H1 (cell line): ENCODE data around the gene PODN. TPM values are rescaled to one million over a fixed set of nuclear protein-coding genes. Genes with fewer than 3 reads are reported as not detected.
A peak's percentile ranks its signal among the peaks of the same experiment; 100 is the strongest.

Experiments
- CTCF ChIA-PET: fragments of 300-600 bp; sonication (Branson Sonifier 250); formaldehyde crosslinking; loops from one replicate; lab custom pipeline; 2021; ENCODE audit not compliant: partially characterized antibody; lab: Charles Lee
- POLR2A ChIA-PET: fragments of 300-600 bp; sonication (Branson Sonifier 250); formaldehyde crosslinking; loops from one replicate; lab custom pipeline; 2021; ENCODE audit warnings: inconsistent platforms; ENCODE audit not compliant: partially characterized antibody; lab: Charles Lee
- DNase-seq, 2 experiments: peaks; one replicate each; pipeline versions ENCODE4 v3.0.0 to v3.0.0-alpha.2; 2010 to 2022; ENCODE audit warnings: low spot score in 2 of 2, low read depth in 1 of 2, mixed read lengths in 1 of 2
- FAIRE-seq: peaks from 2 replicates; lab custom pipeline; 2011; peaks lifted over from hg19 to GRCh38; lab: Jason Lieb, UNC
- H2AFZ ChIP-seq: 2 replicates; pipeline ENCODE4 v1.8.1; 2012; ENCODE audit warnings: low read length, inconsistent platforms
- H2AK5ac ChIP-seq: 2 replicates; pipeline ENCODE4 v1.6.1; 2013; ENCODE audit warnings: low read depth, low read length
- H2BK120ac ChIP-seq: replicated peaks from 2 replicates; pipeline ENCODE3; 2013; ENCODE audit warnings: low read depth, low read length, inconsistent platforms
- H2BK12ac ChIP-seq: 2 replicates; pipeline ENCODE4 v1.6.1; 2013; ENCODE audit warnings: low read depth, low read length
- H2BK15ac ChIP-seq: 2 replicates; pipeline ENCODE4 v1.6.1; 2013; ENCODE audit warnings: low read length
- H2BK20ac ChIP-seq: 2 replicates; pipeline ENCODE4 v1.6.1; 2013; ENCODE audit warnings: low read length
- H2BK5ac ChIP-seq: 2 replicates; pipeline ENCODE4 v1.6.1; 2013; ENCODE audit warnings: low read depth, low read length
- H3K14ac ChIP-seq: 2 replicates; pipeline ENCODE4 v1.6.1; 2013; ENCODE audit warnings: inconsistent platforms; ENCODE audit not compliant: insufficient read length
- H3K18ac ChIP-seq: 2 replicates; pipeline ENCODE4 v1.6.1; 2013; ENCODE audit warnings: low read length; ENCODE audit errors: extremely low read depth
- H3K23ac ChIP-seq: 2 replicates; pipeline ENCODE4 v1.6.1; 2013; ENCODE audit warnings: inconsistent platforms; ENCODE audit not compliant: insufficient read length
- H3K23me2 ChIP-seq: 2 replicates; pipeline ENCODE4 v1.6.1; 2013; ENCODE audit warnings: low read depth, low read length
- H3K27ac ChIP-seq: 2 replicates; pipeline ENCODE4 v1.6.1; 2011; ENCODE audit warnings: low read depth, low read length, inconsistent platforms
- H3K27me3 ChIP-seq, 4 experiments: replicated peaks in 1 of 4; 1 replicate in 1 of 4; 2 replicates in 3 of 4; pipeline versions ENCODE4 v1.6.1 to v1.8.1; 2011 to 2013; ENCODE audit warnings: low read length in 3 of 4, mild to moderate bottlenecking in 3 of 4, inconsistent platforms in 2 of 4, mixed read lengths in 2 of 4, moderate library complexity in 1 of 4; ENCODE audit not compliant: control insufficient read depth in 3 of 4, insufficient read depth in 3 of 4; ENCODE audit errors: extremely low read depth in 1 of 4
- H3K36me3 ChIP-seq, 4 experiments: 2 replicates each; pipeline versions ENCODE4 v1.6.1 to v1.8.1; 2011 to 2013; ENCODE audit warnings: mild to moderate bottlenecking in 4 of 4, low read length in 3 of 4, moderate library complexity in 2 of 4, control low read depth in 1 of 4, inconsistent platforms in 1 of 4; ENCODE audit not compliant: insufficient read depth in 4 of 4, control insufficient read depth in 2 of 4
- H3K4ac ChIP-seq: replicated peaks from 2 replicates; pipeline ENCODE3; 2013; ENCODE audit warnings: low read length, low read depth, mixed read lengths, inconsistent platforms; ENCODE audit not compliant: insufficient read length
- H3K4me1 ChIP-seq, 4 experiments: replicated peaks in 1 of 4; 1 replicate in 1 of 4; 2 replicates in 3 of 4; pipeline versions ENCODE4 v1.6.1 to v1.8.1; 2011 to 2013; ENCODE audit warnings: low read length in 3 of 4, inconsistent platforms in 2 of 4, mixed read lengths in 1 of 4; ENCODE audit not compliant: insufficient read depth in 4 of 4, control insufficient read depth in 3 of 4
- H3K4me2 ChIP-seq, 2 experiments: 2 replicates each; pipeline versions ENCODE4 v1.6.1 to v1.8.1; 2011 to 2013; ENCODE audit warnings: low read depth in 2 of 2, low read length in 2 of 2, control low read depth in 1 of 2, inconsistent platforms in 1 of 2, mild to moderate bottlenecking in 1 of 2; ENCODE audit not compliant: insufficient read depth in 1 of 2
- H3K4me3 ChIP-seq, 4 experiments: fragments of 200-600, 300-600 bp in 1 of 4; sonication (generic), shearing (Covaris generic), sonication (Bioruptor Twin) in 1 of 4; 2 replicates each; pipeline versions ENCODE4 v1.5.1 to v1.8.1; 2011 to 2016; ENCODE audit warnings: low read length in 4 of 4, low read depth in 3 of 4, control low read depth in 2 of 4, inconsistent platforms in 2 of 4, mild to moderate bottlenecking in 2 of 4, mixed read lengths in 1 of 4, moderate library complexity in 1 of 4; ENCODE audit not compliant: insufficient read depth in 2 of 4; ENCODE audit errors: extremely low read depth in 1 of 4
- H3K56ac ChIP-seq: replicated peaks from 2 replicates; pipeline ENCODE3; 2013; ENCODE audit warnings: low read depth, mild to moderate bottlenecking, mixed read lengths, low read length, inconsistent platforms; ENCODE audit not compliant: insufficient read length
- H3K79me1 ChIP-seq: 2 replicates; pipeline ENCODE4 v1.6.1; 2013; ENCODE audit warnings: low read depth, low read length, control low read depth
- H3K79me2 ChIP-seq, 2 experiments: 2 replicates each; pipeline versions ENCODE4 v1.6.1 to v1.8.1; 2012 to 2013; ENCODE audit warnings: low read length in 2 of 2, mild to moderate bottlenecking in 2 of 2, inconsistent platforms in 1 of 2; ENCODE audit not compliant: insufficient read depth in 2 of 2, control insufficient read depth in 1 of 2
- H3K9ac ChIP-seq, 4 experiments: replicated peaks in 1 of 4; 1 replicate in 1 of 4; 2 replicates in 3 of 4; pipeline versions ENCODE4 v1.6.1 to v1.8.1; 2011 to 2013; ENCODE audit warnings: low read depth in 3 of 4, low read length in 3 of 4, control low read depth in 2 of 4, mild to moderate bottlenecking in 2 of 4, moderate library complexity in 2 of 4, inconsistent platforms in 1 of 4; ENCODE audit errors: extremely low read depth in 1 of 4
- H3K9me3 ChIP-seq, 2 experiments: 2 replicates each; pipeline versions ENCODE4 v1.6.1 to v1.8.1; 2012 to 2013; ENCODE audit warnings: mild to moderate bottlenecking in 2 of 2, moderate library complexity in 2 of 2, control low read depth in 1 of 2, inconsistent platforms in 1 of 2, low read depth in 1 of 2, low read length in 1 of 2, mixed read lengths in 1 of 2; ENCODE audit not compliant: insufficient read depth in 2 of 2
- H4K20me1 ChIP-seq, 2 experiments: replicated peaks in 1 of 2; 2 replicates each; pipeline versions ENCODE3 to v1.8.1; 2011 to 2013; ENCODE audit warnings: inconsistent platforms in 2 of 2, low read length in 2 of 2, mild to moderate bottlenecking in 1 of 2; ENCODE audit not compliant: insufficient read depth in 2 of 2, control insufficient read depth in 1 of 2
- H4K5ac ChIP-seq: 2 replicates; pipeline ENCODE4 v1.6.1; 2013; ENCODE audit warnings: low read length, low read depth, mixed read lengths, inconsistent platforms; ENCODE audit not compliant: insufficient read length
- H4K8ac ChIP-seq: 2 replicates; pipeline ENCODE4 v1.8.0; 2013; ENCODE audit warnings: mild to moderate bottlenecking, moderate library complexity, low read length, inconsistent platforms; ENCODE audit not compliant: insufficient read depth; ENCODE audit errors: extremely low read depth
- H4K91ac ChIP-seq: replicated peaks from 2 replicates; pipeline ENCODE3; 2013; ENCODE audit warnings: low read length, mixed read lengths, inconsistent platforms; ENCODE audit not compliant: insufficient read length
- ASH2L ChIP-seq: fragments of 200-600, 300-600 bp; sonication (generic); IDR thresholded peaks from one replicate; pipeline ENCODE4 v1.7.1; 2017; ENCODE audit warnings: low read length
- EZH2 ChIP-seq: fragments of 200-600 bp; sonication (generic); IDR thresholded peaks from 2 replicates; pipeline ENCODE4 v1.7.1; 2012; ENCODE audit warnings: low read depth, mild to moderate bottlenecking, moderate library complexity, low read length, inconsistent platforms; ENCODE audit not compliant: severe bottlenecking
- MAFK ChIP-seq: IDR thresholded peaks from 2 replicates; pipeline ENCODE4 v1.6.1; 2012; ENCODE audit warnings: low read depth, mild to moderate bottlenecking, improper control_type of control experiment, low read length
- RAD21 ChIP-seq, 2 experiments: IDR thresholded peaks in 1 of 2; conservative IDR thresholded peaks in 1 of 2; 2 replicates each; pipeline ENCODE4 v1.6.1; 2011; ENCODE audit warnings: low read depth in 2 of 2, low read length in 2 of 2, improper control_type of control experiment in 1 of 2, inconsistent platforms in 1 of 2, mild to moderate bottlenecking in 1 of 2, moderate library complexity in 1 of 2
- TAF7 ChIP-seq: optimal IDR thresholded peaks from 2 replicates; pipeline ENCODE3; 2011; ENCODE audit warnings: low read depth, mild to moderate bottlenecking, inconsistent platforms, low read length, moderate library complexity, borderline replicate concordance
- WGBS, 2 experiments: shearing (Covaris generic) in 1 of 2; methylation state at CpG; one replicate each; pipeline versions ENCODE4 v1.1.6 to v1.1.7; 2013 to 2015; ENCODE audit warnings: low lambda C conversion rate in 2 of 2, mixed read lengths in 2 of 2, inconsistent platforms in 1 of 2, low coverage in 1 of 2, missing lambda C conversion rate in 1 of 2; ENCODE audit not compliant: insufficient replicate concordance in 2 of 2, insufficient coverage in 1 of 2, insufficient read length in 1 of 2; ENCODE audit errors: extremely low coverage in 1 of 2, missing lambda C conversion rate in 1 of 2; 5-methylcytosine and 5-hydroxymethylcytosine counted together
- polyA plus RNA-seq, 7 experiments: library from polyadenylated mRNA; depleted of rRNA in 3 of 7; stranded (reverse) in 5 of 7; unstranded in 2 of 7; fragments of >200 nt in 5 of 7; fragments of 200-250 nt in 2 of 7; gene quantifications; 1 replicate in 5 of 7; 2 replicates in 1 of 7; 4 replicates in 1 of 7; pipeline versions ENCODE4 v1.2.1 to v1.2.3, GENCODE V29; 2011 to 2013; ENCODE audit warnings: missing spikeins in 2 of 7, mixed read lengths in 2 of 7
- total RNA-seq: library from RNA; stranded (reverse); fragmentation: NEBNext Ultra II Directional; extraction: Animal tissue kit (Norgen Biotek cat#: 25700); gene quantifications from 2 replicates; pipeline ENCODE4 v1.2.1, GENCODE V29; 2021
- TF ChIP-seq, protein P1 (sequence below), 3 experiments: IDR thresholded peaks; 1 replicate in 2 of 3; 2 replicates in 1 of 3; pipeline versions ENCODE4 v1.5.1 to v1.6.1; 2011; ENCODE audit warnings: low read length in 3 of 3, mild to moderate bottlenecking in 3 of 3, inconsistent platforms in 2 of 3, low read depth in 1 of 3, moderate library complexity in 1 of 3; ENCODE audit not compliant: insufficient read depth in 1 of 3; ENCODE audit errors: control extremely low read depth in 1 of 3

The PODN gene
- total and polyA plus RNA-seq, 2 of the 8 experiments (the other 6 are each of a cell fraction or from before 2014, with no cell fraction given), result 0.11 to 0.17 TPM

DNA sequence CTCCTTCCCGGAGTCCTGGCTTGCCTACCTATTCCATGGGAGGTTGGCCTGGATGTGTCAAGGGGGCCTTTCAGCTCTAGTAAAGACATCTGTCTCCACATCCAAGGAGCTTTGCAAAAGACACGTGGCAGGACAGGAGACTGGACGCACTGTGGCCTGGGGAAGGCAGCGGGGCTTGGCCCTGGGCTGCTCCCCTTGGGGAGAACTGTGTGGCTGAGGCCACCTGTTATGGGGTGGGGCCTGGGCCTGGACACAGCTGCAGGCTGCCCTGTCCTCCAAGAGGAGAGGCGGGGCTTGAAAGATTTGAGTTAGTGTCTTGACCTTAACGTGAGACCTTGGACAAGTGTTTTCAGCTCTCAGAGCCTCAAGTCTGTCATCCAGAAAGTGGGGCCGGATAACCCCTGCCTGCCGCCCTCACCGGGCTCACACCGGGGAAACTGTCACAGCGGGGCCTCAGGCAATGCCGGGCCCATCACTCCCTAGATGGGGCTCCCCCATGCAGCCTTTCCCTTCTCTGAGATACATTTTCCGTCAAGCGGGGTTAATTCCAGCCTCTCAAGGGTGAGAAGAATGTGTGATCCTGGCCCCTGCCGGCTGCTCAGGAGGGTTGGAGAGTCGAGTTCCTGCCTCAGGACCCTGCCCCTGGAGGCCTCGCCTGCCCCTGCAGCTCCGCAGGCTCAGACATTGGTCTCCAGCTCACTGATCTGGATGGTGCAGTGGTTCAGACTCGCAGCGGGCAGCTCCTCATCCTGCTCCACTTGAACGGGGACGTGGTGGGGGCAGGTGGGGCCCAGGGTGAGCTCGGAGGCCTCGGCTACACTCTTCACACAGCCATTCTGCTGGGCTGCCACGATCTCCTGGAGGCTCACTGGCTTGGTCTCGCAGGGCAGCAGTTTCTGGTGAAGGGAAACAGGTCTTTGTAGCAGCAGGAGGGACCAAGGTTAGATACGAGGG, 25.6 kb downstream of the PODN start:
- H2BK12ac ChIP-seq, result peak overlapping the region; percentile 84; the same call in 1 of the 2 replicates
- no peaks in the 10 kb centered on the region for H3K79me1 ChIP-seq
- no peak overlapping the region for H3K4me2 ChIP-seq
- H2BK5ac ChIP-seq, result no peak overlapping the region
- no peak for TF ChIP-seq MAFK
- peak; percentile 29 to 40; a peak in 3 of 4 replicates for TF ChIP-seq RAD21 (IDR thresholded peaks at IDR 0.05 in 1 of 2, conservative IDR thresholded peaks at IDR 0.05 in 1 of 2; ENCODE audit: low read depth in 2 of 2, low read length in 2 of 2)
- TF ChIP-seq ASH2L, result no peak
- no peak for TF ChIP-seq TAF7
- TF ChIP-seq, protein P1, sequence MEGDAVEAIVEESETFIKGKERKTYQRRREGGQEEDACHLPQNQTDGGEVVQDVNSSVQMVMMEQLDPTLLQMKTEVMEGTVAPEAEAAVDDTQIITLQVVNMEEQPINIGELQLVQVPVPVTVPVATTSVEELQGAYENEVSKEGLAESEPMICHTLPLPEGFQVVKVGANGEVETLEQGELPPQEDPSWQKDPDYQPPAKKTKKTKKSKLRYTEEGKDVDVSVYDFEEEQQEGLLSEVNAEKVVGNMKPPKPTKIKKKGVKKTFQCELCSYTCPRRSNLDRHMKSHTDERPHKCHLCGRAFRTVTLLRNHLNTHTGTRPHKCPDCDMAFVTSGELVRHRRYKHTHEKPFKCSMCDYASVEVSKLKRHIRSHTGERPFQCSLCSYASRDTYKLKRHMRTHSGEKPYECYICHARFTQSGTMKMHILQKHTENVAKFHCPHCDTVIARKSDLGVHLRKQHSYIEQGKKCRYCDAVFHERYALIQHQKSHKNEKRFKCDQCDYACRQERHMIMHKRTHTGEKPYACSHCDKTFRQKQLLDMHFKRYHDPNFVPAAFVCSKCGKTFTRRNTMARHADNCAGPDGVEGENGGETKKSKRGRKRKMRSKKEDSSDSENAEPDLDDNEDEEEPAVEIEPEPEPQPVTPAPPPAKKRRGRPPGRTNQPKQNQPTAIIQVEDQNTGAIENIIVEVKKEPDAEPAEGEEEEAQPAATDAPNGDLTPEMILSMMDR (IDR thresholded peaks at IDR 0.05; ENCODE audit: control extremely low read depth in 1 of 3, insufficient read depth in 1 of 3, low read depth in 1 of 3, low read length in 3 of 3), result peak in 2 of 3 experiments; percentile 56 to 58; a peak in 3 of 4 replicates
- TF ChIP-seq EZH2, result no peak
- no peak overlapping the region; the same call in 1 of the 2 replicates for H4K8ac ChIP-seq
- H2AFZ ChIP-seq, result no peak overlapping the region
- H2AK5ac ChIP-seq, result peak overlapping the region; percentile 53; the same call in 1 of the 2 replicates
- WGBS, 2 experiments, result 81% methylated on average over 25 of the region's 27 CpGs; no CpG with 5 or more reads in 1 of the 2 experiments
- no peak overlapping the region for H3K27ac ChIP-seq
- H3K56ac ChIP-seq, result no peak overlapping the region
- peaks cover 0 to 8% (median 1%) of the 10 kb centered on the region in 4 experiments; a peak in 6 of 7 replicates for H3K4me1 ChIP-seq
- no peak overlapping the region for H3K9ac ChIP-seq
- no peak overlapping the region for H2BK120ac ChIP-seq
- no peaks in the 10 kb centered on the region for H3K36me3 ChIP-seq
- peaks cover 0 to 1% of the 10 kb centered on the region in 2 experiments for H4K20me1 ChIP-seq
- H2BK20ac ChIP-seq, result no peak overlapping the region
- H3K4me3 ChIP-seq, result no peak overlapping the region
- no peak overlapping the region; the same call in 1 of the 2 replicates for H3K18ac ChIP-seq
- H3K9me3 ChIP-seq, result no peaks in the 10 kb centered on the region
- CTCF ChIA-PET, result interaction anchor here (0.9 to 3.5 kb wide), 13 partner anchors 10 to 144 kb away, joined by 3 to 23 read pairs (median 5); no protein-coding TSS in a partner anchor
- H3K79me2 ChIP-seq, result no peaks in the 10 kb centered on the region
- no peak overlapping the region for H4K91ac ChIP-seq
- no peak for DNase-seq
- H4K5ac ChIP-seq, result no peak overlapping the region
- 0 out of 2 replicates have a peak, but pooled peaks cover under 1% of the 10 kb centered on the region for H3K23me2 ChIP-seq
- POLR2A ChIA-PET, result interaction anchor here (0.9 kb wide), 2 partner anchors 10 to 43 kb away, joined by 3 read pairs; no protein-coding TSS in a partner anchor
- FAIRE-seq, result no peak
- H3K23ac ChIP-seq, result no peak overlapping the region
- no peaks in the 10 kb centered on the region for H3K27me3 ChIP-seq
- peak overlapping the region; percentile 72; the same call in 1 of the 2 replicates for H2BK15ac ChIP-seq
- H3K14ac ChIP-seq, result no peak overlapping the region
- no peak overlapping the region for H3K4ac ChIP-seq
